ENCODE measurements around the gene OR2M4.
"Not testable (repeated sequence)": the region's sequence is repeated elsewhere in the genome, so short reads cannot be mapped to it uniquely, and the experiment has no call there.

Gene OR2M4

GRCh38 chr1:248259309-248259708 lies 28.1 kb downstream of the OR2M4 start:
- not testable (repeated sequence) for H3K4me1 ChIP-seq (ENCODE audit: control insufficient read depth, insufficient read depth, low read length); H3K27me3 ChIP-seq (ENCODE audit: control insufficient read depth, insufficient read depth, low read length); H3K4me3 ChIP-seq (ENCODE audit: low read depth, low read length); H3K9ac ChIP-seq (ENCODE audit: low read depth, low read length); H3K27ac ChIP-seq (ENCODE audit: low read depth, low read length); H3K36me3 ChIP-seq (ENCODE audit: control insufficient read depth, insufficient read depth, low read length)
- peaks cover 54% of the 10 kb centered on the region for H3K9me3 ChIP-seq (ENCODE audit: control insufficient read depth, insufficient read depth, low read length)

- Histone ChIP-seq H3K27ac (ENCODE audit: low read depth, low read length) (no peak overlapping the region), H3K36me3 (ENCODE audit: control insufficient read depth, insufficient read depth, low read length) (no peaks in the 10 kb centered on the region), H3K4me1 (ENCODE audit: control insufficient read depth, insufficient read depth, low read length) (no peaks in the 10 kb centered on the region), H3K4me3 (ENCODE audit: low read depth, low read length) (no peak overlapping the region), H3K27me3 (ENCODE audit: control insufficient read depth, insufficient read depth, low read length) (no peaks in the 10 kb centered on the region), H3K9ac (ENCODE audit: low read depth, low read length) (no peak overlapping the region), H3K9me3 (ENCODE audit: control insufficient read depth, insufficient read depth, low read length) (peaks cover 81% of the 10 kb centered on the region)
Observed at GRCh38 chr1:248268178-248268577, 37.0 kb downstream of the OR2M4 start.

GRCh38 chr1:248273225-248273624 lies 42.0 kb downstream of the OR2M4 start:
- not testable (repeated sequence) for H3K9ac ChIP-seq (ENCODE audit: low read depth, low read length)

GRCh38 chr1:248277876-248278275 lies 46.7 kb downstream of the OR2M4 start, which contains the start of gene OR2T33:
OR2T33 (minus strand) TSS chr1:248277976; CDS start chr1:248273814, 4,162 bp downstream.
- no peaks in the 10 kb centered on the region for H3K36me3 ChIP-seq (ENCODE audit: control insufficient read depth, insufficient read depth, low read length)
- no peak within 1 kb of the TSS for H3K27ac ChIP-seq (ENCODE audit: low read depth, low read length)
- H3K9ac ChIP-seq (ENCODE audit: low read depth, low read length) = no peak within 1 kb of the TSS

More at GRCh38 chr1:248273225-248273624, 42.0 kb downstream of the OR2M4 start:
- not testable (repeated sequence) for H3K27me3 ChIP-seq (ENCODE audit: control insufficient read depth, insufficient read depth, low read length); H3K27ac ChIP-seq (ENCODE audit: low read depth, low read length); H3K4me1 ChIP-seq (ENCODE audit: control insufficient read depth, insufficient read depth, low read length); H3K36me3 ChIP-seq (ENCODE audit: control insufficient read depth, insufficient read depth, low read length); H3K4me3 ChIP-seq (ENCODE audit: low read depth, low read length)
- H3K9me3 ChIP-seq (ENCODE audit: control insufficient read depth, insufficient read depth, low read length) = peaks cover 73% of the 10 kb centered on the region

GRCh38 chr1:248288391-248288790 lies 57.2 kb downstream of the OR2M4 start:
- H3K27ac ChIP-seq (ENCODE audit: low read depth, low read length) = no peak overlapping the region
- peaks cover 82% of the 10 kb centered on the region for H3K9me3 ChIP-seq (ENCODE audit: control insufficient read depth, insufficient read depth, low read length)
- H3K4me1 ChIP-seq (ENCODE audit: control insufficient read depth, insufficient read depth, low read length) = no peaks in the 10 kb centered on the region
- H3K9ac ChIP-seq (ENCODE audit: low read depth, low read length) = no peak overlapping the region
- H3K4me3 ChIP-seq (ENCODE audit: low read depth, low read length) = no peak overlapping the region
- H3K27me3 ChIP-seq (ENCODE audit: control insufficient read depth, insufficient read depth, low read length) = no peaks in the 10 kb centered on the region
- H3K36me3 ChIP-seq (ENCODE audit: control insufficient read depth, insufficient read depth, low read length) = no peaks in the 10 kb centered on the region

More at GRCh38 chr1:248277876-248278275, 46.7 kb downstream of the OR2M4 start, which contains the start of gene OR2T33:
- Histone ChIP-seq H3K4me3 (ENCODE audit: low read depth, low read length) (no peak within 1 kb of the TSS), H3K27me3 (ENCODE audit: control insufficient read depth, insufficient read depth, low read length) (no peaks in the 10 kb centered on the region), H3K9me3 (ENCODE audit: control insufficient read depth, insufficient read depth, low read length) (peaks cover 86% of the 10 kb centered on the region), H3K4me1 (ENCODE audit: control insufficient read depth, insufficient read depth, low read length) (no peaks in the 10 kb centered on the region)
